Hematopoietic multipotent progenitor cell treated with erythropoietin and hydrocortisone succinate and interleukin-3 and kit ligand, for 6 days (in vitro differentiated cells): Measurements from ENCODE around the gene ADAMTSL1.

Experiments used
- DNase-seq: peaks from one replicate; pipeline ENCODE4 v3.0.0-alpha.2; 2015

ADAMTSL1 gene

GRCh38 chr9:18504707-18505106 is 30.8 kb downstream of the ADAMTSL1 start:
- no peak for DNase-seq

GRCh38 chr9:18507151-18507550 is 33.2 kb downstream of the ADAMTSL1 start:
- DNase-seq, result no peak

- DNase-seq, result no peak
These were observed 42.6 kb downstream of the ADAMTSL1 start for GRCh38 chr9:18516514-18516913.

GRCh38 chr9:18516965-18517364 is 43.0 kb downstream of the ADAMTSL1 start:
- DNase-seq, result no peak

GRCh38 chr9:18520416-18521047 is 46.6 kb downstream of the ADAMTSL1 start:
- DNase-seq, result no peak

GRCh38 chr9:18526685-18527084 is 52.7 kb downstream of the ADAMTSL1 start:
- DNase-seq, result no peak

- DNase-seq, result no peak
These were observed 57.4 kb downstream of the ADAMTSL1 start for GRCh38 chr9:18531136-18532065.

- no peak for DNase-seq
These were observed 60.7 kb downstream of the ADAMTSL1 start for GRCh38 chr9:18534611-18535010.

GRCh38 chr9:18536554-18536953 is 62.6 kb downstream of the ADAMTSL1 start:
- no peak for DNase-seq

- DNase-seq, result no peak
These were observed 65.3 kb downstream of the ADAMTSL1 start for GRCh38 chr9:18539203-18539693.

GRCh38 chr9:18542837-18543405 is 69.0 kb downstream of the ADAMTSL1 start:
- no peak for DNase-seq

- no peak for DNase-seq
These were observed 69.6 kb downstream of the ADAMTSL1 start for GRCh38 chr9:18543406-18544192.

GRCh38 chr9:18544456-18544855 is 70.5 kb downstream of the ADAMTSL1 start:
- DNase-seq, result no peak

GRCh38 chr9:18545636-18546360 is 71.8 kb downstream of the ADAMTSL1 start:
- no peak for DNase-seq

- DNase-seq, result no peak
These were observed 74.5 kb downstream of the ADAMTSL1 start for GRCh38 chr9:18548456-18548855.

GRCh38 chr9:18549772-18550171 is 75.8 kb downstream of the ADAMTSL1 start:
- no peak for DNase-seq

GRCh38 chr9:18550286-18550685 is 76.3 kb downstream of the ADAMTSL1 start:
- DNase-seq, result no peak

- no peak for DNase-seq
These were observed 80.3 kb downstream of the ADAMTSL1 start for GRCh38 chr9:18554244-18554643.

GRCh38 chr9:18555105-18555883 is 81.3 kb downstream of the ADAMTSL1 start:
- DNase-seq, result no peak

- DNase-seq, result no peak
These were observed 90.3 kb downstream of the ADAMTSL1 start for GRCh38 chr9:18564018-18564880.
